Stimulated activated CD8-positive, alpha-beta memory T cell treated with anti-CD3 and anti-CD28 coated beads, Interleukin-2, amount 100 ng/mL, for 48 hours (primary cell): Measurements from ENCODE around the gene FGL2.
"Not testable (repeated sequence)": the region's sequence is repeated elsewhere in the genome, so short reads cannot be mapped to it uniquely, and the experiment has no call there.

Experiments
- DNase-seq, 2 donors: peaks; one replicate each; pipeline ENCODE4 v3.0.0-alpha.2; 2020; ENCODE audit warnings: low read depth in 2 of 2

Gene FGL2

DNA sequence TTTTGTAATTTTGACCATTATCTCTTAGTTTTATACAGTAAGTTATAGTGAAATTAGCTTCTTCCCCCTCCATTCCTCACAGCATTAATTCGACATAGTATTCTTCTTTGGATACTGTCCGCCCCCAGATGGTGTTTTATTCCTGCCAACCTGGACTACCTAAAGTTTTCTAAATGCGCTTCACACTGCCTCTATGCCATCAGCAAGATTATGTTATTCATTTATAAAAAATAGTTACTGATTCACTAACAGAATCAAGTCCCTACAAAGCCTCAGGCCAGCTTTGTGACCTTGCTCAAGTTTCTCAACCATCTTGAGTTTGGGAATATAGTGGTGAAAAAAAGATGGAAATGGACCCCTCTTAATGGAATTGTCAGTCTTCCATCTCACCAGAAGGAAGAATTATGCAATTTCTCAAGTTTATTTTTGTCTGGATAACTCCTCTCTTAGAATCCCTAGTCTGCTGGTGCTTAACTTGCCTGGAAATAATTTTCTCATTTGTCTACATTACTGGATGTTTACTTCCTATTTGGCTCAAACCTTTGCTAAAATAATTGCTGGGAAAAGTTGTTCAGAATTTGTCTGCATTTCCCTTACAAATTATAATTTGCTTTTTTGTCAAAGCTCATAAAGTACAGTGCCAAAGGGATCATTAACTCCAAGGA is 16.7 kb upstream of the FGL2 start:
- DNase-seq, result no peak

- no peak for DNase-seq
These were observed 10.0 kb upstream of the FGL2 start for GRCh38 chr7:77209479-77210139.

GRCh38 chr7:77208416-77208815 is 8.8 kb upstream of the FGL2 start:
- DNase-seq, result no peak

DNA sequence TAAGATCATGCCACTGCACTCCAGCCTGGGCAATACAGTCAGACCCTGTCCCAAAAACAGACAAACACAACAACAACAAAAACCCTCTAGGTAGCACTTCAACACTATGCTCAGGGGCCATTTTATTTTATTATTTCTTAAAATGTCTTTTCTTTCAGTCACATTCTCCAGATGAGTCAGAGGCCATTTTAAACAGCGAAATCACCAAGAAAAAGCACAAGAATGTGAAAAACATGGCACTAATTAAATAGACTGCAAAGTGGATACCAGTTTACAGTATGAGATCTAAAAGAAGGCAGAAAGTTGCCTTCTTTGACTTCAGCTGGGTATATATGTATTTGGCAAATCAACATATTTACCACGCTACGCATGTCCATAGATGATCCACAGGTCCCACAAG is 6.1 kb upstream of the FGL2 start:
- no peak for DNase-seq

DNA sequence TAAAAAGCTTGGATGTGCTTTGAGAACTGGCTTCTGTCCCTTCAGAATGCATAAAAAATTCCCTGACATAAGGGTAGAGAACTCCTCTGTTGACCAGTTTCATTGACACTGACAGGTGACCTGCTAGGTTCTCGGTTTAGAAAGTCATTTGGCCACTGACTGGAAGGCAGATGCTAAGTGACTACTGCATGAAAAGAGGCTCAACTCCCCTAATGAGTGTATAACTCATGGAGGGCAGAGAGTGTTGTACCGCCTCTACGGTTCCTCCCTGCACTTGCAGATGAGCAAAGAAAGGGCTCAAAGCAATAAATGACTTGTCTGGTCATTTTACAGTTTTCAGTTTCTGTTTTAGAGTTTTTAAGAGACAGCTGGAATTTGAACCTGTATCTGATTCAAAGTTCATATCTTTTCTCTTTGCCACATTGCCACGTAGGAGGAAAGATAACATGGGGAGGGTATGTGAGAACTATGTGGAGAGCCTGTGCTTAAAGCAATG is 2.9 kb upstream of the FGL2 start:
- DNase-seq, result no peak

DNA sequence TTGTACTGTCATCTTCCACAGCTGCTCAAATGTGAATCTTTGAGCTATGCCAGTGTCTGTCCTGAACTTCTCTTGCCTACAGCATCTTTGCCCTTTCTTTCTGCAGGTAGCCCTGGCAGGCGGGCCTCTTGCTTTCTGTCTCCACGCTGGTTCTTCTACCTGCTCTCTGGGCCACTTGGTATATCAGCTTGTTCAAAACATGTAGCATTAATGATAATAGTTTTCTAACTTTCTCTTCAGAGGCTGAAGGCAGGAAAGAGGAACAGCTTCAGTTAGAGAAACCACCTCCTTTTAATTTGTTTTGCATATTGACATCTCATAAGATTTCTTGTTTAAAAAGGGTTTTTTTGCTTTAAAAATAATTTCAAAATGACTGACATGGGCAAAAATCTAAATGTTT is 923 bp upstream of the FGL2 start:
- no peak for DNase-seq

GRCh38 chr7:77197141-77197540 is 2.5 kb downstream of the FGL2 start:
- DNase-seq, result no peak

- no peak for DNase-seq
These were observed 10.7 kb downstream of the FGL2 start for GRCh38 chr7:77188731-77189437.

DNA sequence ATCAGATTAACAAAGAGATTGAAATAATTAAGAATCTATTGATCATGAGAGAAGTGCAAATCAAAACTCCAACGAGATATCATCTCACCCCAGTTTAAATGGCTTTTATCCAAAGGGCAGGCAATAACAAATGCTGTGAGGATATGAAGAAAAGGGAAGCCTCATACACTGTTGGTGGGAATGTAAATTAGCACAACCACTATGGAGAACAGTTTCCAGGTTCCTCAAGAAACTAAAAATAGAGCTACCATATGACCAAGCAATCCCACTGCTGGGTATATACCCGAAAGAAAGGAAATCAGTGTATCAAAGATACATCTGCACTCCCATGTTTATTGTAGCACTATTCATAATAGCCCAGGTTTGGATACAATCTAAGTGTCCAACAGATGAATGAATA is 13.8 kb downstream of the FGL2 start:
- no peak for DNase-seq

DNA sequence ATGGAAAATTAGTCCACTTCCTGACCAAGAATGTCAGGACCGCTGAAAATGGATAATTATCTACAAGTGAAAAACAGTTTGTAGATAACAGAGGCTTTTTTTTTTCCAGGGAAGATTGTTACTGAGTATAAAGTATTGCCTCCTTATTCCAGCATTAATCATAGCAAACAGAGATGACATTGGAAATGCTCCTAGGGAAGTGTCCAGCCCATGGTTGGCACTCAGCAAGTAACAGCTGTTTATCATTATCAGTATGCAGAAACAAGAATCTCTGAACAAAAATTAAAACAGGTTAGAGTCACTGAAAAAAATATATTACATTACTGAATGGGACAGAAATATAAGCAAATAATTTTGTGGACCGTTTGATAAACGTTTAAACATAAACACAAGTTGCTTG is 14.6 kb downstream of the FGL2 start:
- DNase-seq, result no peak

DNA sequence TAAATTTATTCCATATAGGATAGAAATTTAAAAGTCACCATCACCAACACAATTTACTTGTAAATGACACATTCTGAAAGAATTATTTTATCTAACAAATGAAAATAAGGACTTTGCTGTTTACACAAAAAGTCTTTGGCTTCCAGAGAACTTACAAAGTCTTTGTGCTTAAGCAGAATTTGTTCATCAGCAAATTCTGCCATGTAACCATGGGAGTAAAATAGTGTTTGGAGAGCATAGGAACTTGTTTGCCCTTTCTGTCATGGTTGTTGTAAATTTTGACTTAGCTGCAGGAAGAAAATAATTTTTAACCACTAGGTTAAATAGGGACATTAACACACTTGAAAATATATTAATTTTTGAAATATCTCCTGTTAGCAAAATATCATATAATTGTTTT is 15.2 kb downstream of the FGL2 start:
- no peak for DNase-seq

DNA sequence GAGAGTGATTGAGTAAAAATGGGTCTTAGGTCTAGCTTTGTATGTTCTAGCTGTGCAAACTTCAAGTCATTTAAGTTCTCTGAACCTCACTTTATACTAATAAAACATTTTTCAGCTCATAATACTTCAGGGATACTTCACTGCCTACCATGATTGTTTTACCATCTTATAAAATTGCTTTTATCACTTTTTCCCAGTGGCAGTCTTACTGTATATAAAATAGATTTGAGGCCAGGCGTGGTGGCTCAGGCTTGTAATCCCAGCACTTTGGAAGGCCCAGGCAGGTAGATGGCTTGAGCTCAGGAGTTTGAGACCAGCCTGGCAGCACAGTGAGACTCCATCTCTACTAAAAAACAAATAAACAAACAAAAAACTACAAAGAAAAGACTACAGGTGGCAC is 17.4 kb downstream of the FGL2 start:
- DNase-seq, result no peak

- no peak for DNase-seq
These were observed 17.9 kb downstream of the FGL2 start for GRCh38 chr7:77181734-77182133.

DNA sequence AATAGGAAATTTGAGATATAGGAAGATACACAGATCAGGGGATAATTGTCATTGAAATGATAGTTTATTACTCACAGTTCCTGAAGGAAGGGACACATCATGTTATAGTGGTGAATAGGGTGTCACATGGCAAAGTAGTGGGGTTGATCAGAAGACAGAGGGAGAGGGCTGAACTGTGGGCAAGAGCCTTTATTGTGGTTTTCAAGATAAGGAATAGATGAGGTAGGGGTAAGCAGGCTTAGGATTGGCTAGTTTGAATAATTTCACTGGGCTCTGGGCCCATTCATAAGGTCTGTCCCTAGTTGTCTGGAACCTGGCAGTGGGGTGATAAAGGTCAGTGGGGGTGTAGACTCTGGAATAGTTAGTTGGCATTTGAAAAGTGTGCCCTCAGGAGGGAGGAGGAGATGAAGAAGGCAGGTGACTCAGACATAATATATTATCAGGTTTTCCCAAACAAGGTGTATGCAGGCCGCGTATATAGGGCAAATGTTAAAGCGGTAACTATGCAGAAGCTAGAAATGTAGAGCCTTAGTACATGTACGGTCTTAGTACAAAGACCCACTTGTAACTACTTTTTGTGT is 18.5 kb downstream of the FGL2 start:
- DNase-seq, result no peak

- not testable (repeated sequence) for DNase-seq
These were observed 21.6 kb downstream of the FGL2 start for GRCh38 chr7:77178024-77178423.

DNA sequence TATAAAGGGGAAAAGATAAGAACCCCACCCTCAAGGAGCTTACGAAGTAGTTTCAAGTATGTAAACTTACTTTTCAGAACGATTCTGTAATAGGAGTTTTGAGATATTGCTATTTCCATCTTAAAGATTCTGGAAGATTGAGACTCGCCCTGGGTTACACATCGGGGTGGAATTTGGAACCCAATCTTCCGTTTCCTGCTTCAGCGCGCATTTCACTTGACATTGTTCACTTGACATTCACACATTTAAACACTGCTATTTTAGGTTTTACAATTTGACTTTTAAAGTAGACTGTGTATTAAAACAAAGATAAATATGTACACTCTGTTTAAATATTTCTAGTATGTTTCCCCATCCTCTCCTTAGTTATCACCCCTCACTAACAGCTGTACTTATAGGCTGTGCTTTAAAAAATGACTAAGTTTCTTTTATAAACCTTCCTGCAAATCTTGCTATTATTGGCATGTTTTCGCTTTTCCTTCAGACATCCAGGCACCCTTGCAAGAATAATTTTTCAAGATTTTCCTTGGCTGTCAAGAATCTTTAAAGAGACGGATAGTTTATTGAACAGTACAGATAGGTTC is 22.2 kb downstream of the FGL2 start:
- DNase-seq, result not testable (repeated sequence)

- not testable (repeated sequence) for DNase-seq
These were observed 24.3 kb downstream of the FGL2 start for GRCh38 chr7:77175274-77175800.

DNA sequence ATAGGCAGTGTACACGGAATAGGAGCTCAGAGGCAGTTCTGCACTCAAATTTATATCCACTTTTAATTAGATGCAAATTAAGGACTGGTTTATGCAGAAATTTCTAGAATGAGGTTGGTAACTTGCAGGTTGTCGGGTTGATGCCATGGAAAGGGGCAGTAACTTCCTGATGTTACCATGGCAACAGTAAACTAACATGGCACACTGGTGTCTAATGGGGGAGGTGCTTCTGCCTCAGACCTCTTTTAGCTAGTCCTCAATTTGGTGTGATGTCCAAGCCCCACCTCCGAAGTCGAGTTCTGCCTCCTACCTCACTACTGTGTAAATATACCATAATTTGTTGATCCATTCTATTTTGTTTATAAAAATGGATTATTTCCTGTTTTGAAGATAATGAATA is 25.2 kb downstream of the FGL2 start:
- not testable (repeated sequence) for DNase-seq

DNA sequence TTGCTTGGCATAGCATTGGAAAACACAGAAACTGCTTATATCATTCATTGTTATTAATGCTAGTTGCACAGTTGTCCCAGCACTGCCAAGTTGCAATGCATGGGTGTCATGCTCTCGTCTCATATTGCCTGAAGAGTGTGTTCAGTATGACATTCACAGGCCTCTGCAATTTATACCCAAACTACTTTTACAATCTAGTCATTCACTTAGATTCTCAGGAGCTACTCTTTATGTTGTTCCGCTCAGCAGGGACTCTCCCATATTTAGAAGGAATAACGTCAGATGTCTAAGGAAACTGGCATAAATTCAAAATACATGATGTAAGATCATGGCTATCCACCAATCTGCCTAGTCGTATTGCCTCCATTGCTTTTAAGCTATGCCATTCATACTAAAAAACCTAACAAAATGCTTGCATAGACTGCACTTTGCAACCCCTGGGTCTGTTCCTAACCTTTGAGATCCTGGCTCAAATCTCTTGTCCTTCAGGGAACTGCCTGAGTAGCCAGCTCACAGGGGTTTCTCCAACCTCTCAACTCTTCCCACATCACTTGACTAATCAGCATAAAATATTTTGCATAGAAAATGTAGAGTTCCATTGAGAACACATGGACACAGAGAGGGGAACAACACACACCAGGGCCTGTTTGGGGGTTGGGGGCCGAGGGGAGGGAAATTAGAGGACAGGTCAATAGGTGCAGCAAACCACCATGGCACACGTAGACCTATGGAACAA is 27.0 kb downstream of the FGL2 start:
- not testable (repeated sequence) for DNase-seq

DNA sequence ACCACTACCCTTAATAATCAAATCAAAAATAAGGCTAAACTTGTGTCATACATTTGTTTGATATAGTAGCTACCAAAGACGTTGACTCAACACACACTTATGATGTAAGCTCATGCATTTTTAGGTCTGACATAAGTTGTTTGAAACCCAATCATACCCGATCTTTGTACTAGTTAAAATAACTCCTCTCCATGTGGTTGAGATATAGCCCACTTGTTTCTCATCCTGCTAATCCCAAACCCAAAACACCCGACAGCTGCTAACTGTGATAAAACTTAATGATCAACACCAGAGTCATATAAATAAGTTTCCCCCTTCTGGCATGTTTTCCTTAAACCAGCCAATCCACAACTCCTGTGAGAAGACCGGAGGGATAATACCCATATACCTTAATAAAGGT is 28.5 kb downstream of the FGL2 start:
- not testable (repeated sequence) for DNase-seq

GRCh38 chr7:77157446-77157845 is 42.2 kb downstream of the FGL2 start:
- DNase-seq, result no peak
